GM12878 (cell line): Measurements from ENCODE around the gene ENPP6. TPM values are rescaled to one million over a fixed set of nuclear protein-coding genes. Genes with fewer than 3 reads are reported as not detected.

Experiments used
- ATAC-seq: fragments of 200-7000 bp; cut with Tn5 transposase; 3 replicates; pipeline ENCODE4 v1.9.1; 2020; ENCODE audit warnings: mild to moderate bottlenecking, moderate library complexity
- BruUV-seq: library from RNA; stranded (reverse); fragments of 400-500 nt; replicated peaks from 2 replicates; lab custom pipeline; 2021; lab: Mats Ljungman, UMichigan
- CTCF ChIA-PET: fragments of 300-600 bp; sonication (Branson Sonifier 250); formaldehyde crosslinking; extraction: SDS; loops from one replicate; lab custom pipeline; 2021; ENCODE audit warnings: inconsistent platforms; lab: Yijun Ruan, JAX
- POLR2A ChIA-PET: fragments of 350-600 bp; formaldehyde crosslinking; extraction: SDS; loops from one replicate; lab custom pipeline; 2021; ENCODE audit warnings: inconsistent platforms; lab: Charles Lee
- RAD21 ChIA-PET: fragments of 300-600 bp; sonication (Branson Sonifier 250); formaldehyde crosslinking; loops from one replicate; lab custom pipeline; 2023; ENCODE audit warnings: antibody characterized with exemption; ENCODE audit not compliant: unreplicated experiment; lab: Charles Lee
- SMC1A ChIA-PET: fragments of 300-600 bp; sonication (Branson Sonifier 250); formaldehyde crosslinking; loops from one replicate; lab custom pipeline; 2023; ENCODE audit not compliant: unreplicated experiment, uncharacterized antibody; lab: Charles Lee
- DNase-seq: peaks from one replicate; pipeline ENCODE4 v3.0.0-alpha.2; 2011; ENCODE audit warnings: low read depth, low spot score
- FAIRE-seq: peaks from 3 replicates; lab custom pipeline; 2011; peaks lifted over from hg19 to GRCh38; lab: Jason Lieb, UNC
- H2AFZ ChIP-seq: 2 replicates; pipeline ENCODE4 v1.6.0; 2011; ENCODE audit warnings: low read depth, low read length, control low read depth; ENCODE audit not compliant: control insufficient read depth
- H3K27ac ChIP-seq: 2 replicates; pipeline ENCODE4 v1.5.1; 2011; ENCODE audit warnings: control low read depth; ENCODE audit not compliant: control insufficient read depth, insufficient read depth
- H3K27me3 ChIP-seq, 2 experiments: replicated peaks in 1 of 2; 2 replicates each; pipeline versions ENCODE4 v1.6.0 to v1.6.1; 2011; ENCODE audit warnings: low read length in 1 of 2; ENCODE audit not compliant: control insufficient read depth in 2 of 2, insufficient read depth in 2 of 2
- H3K36me3 ChIP-seq, 2 experiments: 2 replicates each; pipeline ENCODE4 v1.5.1; 2011; ENCODE audit warnings: low read length in 1 of 2; ENCODE audit not compliant: control insufficient read depth in 2 of 2, insufficient read depth in 2 of 2
- H3K4me1 ChIP-seq: 2 replicates; pipeline ENCODE4 v1.6.1; 2011; ENCODE audit warnings: mild to moderate bottlenecking, low read length, moderate library complexity, mixed read lengths; ENCODE audit not compliant: control insufficient read depth, insufficient read depth
- H3K4me2 ChIP-seq: 2 replicates; pipeline ENCODE4 v1.6.0; 2011; ENCODE audit warnings: control low read depth; ENCODE audit not compliant: control insufficient read depth, insufficient read depth
- H3K4me3 ChIP-seq: fragments of 200-600 bp; sonication (generic); 2 replicates; pipeline ENCODE4 v1.5.1; 2016
- H3K79me2 ChIP-seq: 2 replicates; pipeline ENCODE4 v1.6.0; 2011; ENCODE audit warnings: low read length; ENCODE audit not compliant: control insufficient read depth, insufficient read depth
- H3K9ac ChIP-seq: 2 replicates; pipeline ENCODE4 v1.8.0; 2011; ENCODE audit warnings: low read length, control low read depth, mixed read lengths; ENCODE audit not compliant: control insufficient read depth, insufficient read depth
- H3K9me3 ChIP-seq: replicated peaks from 3 replicates; pipeline ENCODE4 v1.5.1; 2011; ENCODE audit warnings: mild to moderate bottlenecking, low read length; ENCODE audit not compliant: control insufficient read depth, insufficient read depth
- H4K20me1 ChIP-seq: 2 replicates; pipeline ENCODE4 v1.6.0; 2011; ENCODE audit not compliant: control insufficient read depth, insufficient read depth
- E2F8 ChIP-seq: fragments of 450-650 bp; IDR thresholded peaks from 2 replicates; pipeline ENCODE4 v1.6.1; 2018; ENCODE audit warnings: mild to moderate bottlenecking, low read depth, moderate library complexity; ENCODE audit not compliant: partially characterized antibody
- ESRRA ChIP-seq: IDR thresholded peaks from 2 replicates; pipeline ENCODE4 v1.6.1; 2012; ENCODE audit warnings: mild to moderate bottlenecking, low read length, improper control_type of control experiment
- JUNB ChIP-seq: IDR thresholded peaks from 2 replicates; pipeline ENCODE4 v1.6.1; 2016; ENCODE audit warnings: antibody characterized with exemption, mild to moderate bottlenecking
- RAD21 ChIP-seq: IDR thresholded peaks from 2 replicates; pipeline ENCODE4 v1.6.1; 2011; ENCODE audit warnings: mild to moderate bottlenecking, low read depth, low read length, moderate library complexity; ENCODE audit not compliant: insufficient read depth
- SKIL ChIP-seq: fragments of 450-650 bp; IDR thresholded peaks from 2 replicates; pipeline ENCODE4 v1.6.1; 2017; ENCODE audit warnings: mild to moderate bottlenecking, low read depth, inconsistent platforms; ENCODE audit not compliant: poor library complexity, severe bottlenecking
- ZBTB4 ChIP-seq: fragments of 450-650 bp; formaldehyde crosslinking; IDR thresholded peaks from 2 replicates; pipeline ENCODE4 v1.4.0; 2022; ENCODE audit warnings: mild to moderate bottlenecking, moderate library complexity
- ZBTB40 ChIP-seq: fragments of 450-650 bp; IDR thresholded peaks from 2 replicates; pipeline ENCODE4 v1.6.1; 2016; ENCODE audit warnings: mild to moderate bottlenecking, moderate library complexity, borderline replicate concordance
- WGBS: methylation state at CpG from one replicate; pipeline ENCODE4 v1.1.6; 2016; ENCODE audit warnings: low lambda C conversion rate; ENCODE audit not compliant: insufficient replicate concordance, insufficient coverage; ENCODE audit errors: missing lambda C conversion rate; 5-methylcytosine and 5-hydroxymethylcytosine counted together
- in situ Hi-C: fragments of 300-500 bp; cut with MboI; formaldehyde crosslinking; loops from 9 replicates; pipeline ENCODE4 v1.14.3; 2018; ENCODE audit warnings: mixed read lengths
- intact Hi-C: fragments of 100-400 bp; cut with micrococcal nuclease; formaldehyde crosslinking; loops from one replicate; pipeline ENCODE4 v1.14.2; 2022; ENCODE audit not compliant: unreplicated experiment
- polyA plus RNA-seq, 11 experiments: library from polyadenylated mRNA; depleted of rRNA in 4 of 11; unstranded in 6 of 11; stranded (reverse) in 5 of 11; fragments of >200 nt; fragmentation: Nextera tagmentation in 4 of 11; fragmentation: Illumina TruSeq in 1 of 11; extraction: Ambion mirVana in 4 of 11; extraction: Trizol in 1 of 11; gene quantifications; 1 replicate in 1 of 11; 2 replicates in 10 of 11; pipeline versions ENCODE4 v1.2.1 to v1.2.3, GENCODE V29; 2011 to 2016; ENCODE audit warnings: inconsistent platforms in 2 of 11, missing spikeins in 2 of 11, low read depth in 1 of 11
- total RNA-seq, 4 experiments: library from RNA; depleted of rRNA in 3 of 4; stranded (reverse); fragments of >200 nt in 3 of 4; fragmentation: Illumina TruSeq in 1 of 4; extraction: Trizol in 1 of 4; gene quantifications; 2 replicates each; pipeline versions ENCODE4 v1.2.1 to v1.2.3, GENCODE V29; 2013 to 2021

ENPP6 gene
- total and polyA plus RNA-seq, 10 of the 15 experiments (the other 5 are each of a cell fraction or from before 2014, with no cell fraction given) = 0.04 to 1.0 (median 0.44) TPM; not detected in 1

- Histone ChIP-seq H2AFZ (no peak overlapping the region), H3K4me2 (no peak overlapping the region), H3K27ac (no peak overlapping the region), H3K36me3 (no peaks in the 10 kb centered on the region), H3K79me2 (no peaks in the 10 kb centered on the region), H4K20me1 (no peaks in the 10 kb centered on the region), H3K4me1 (no peaks in the 10 kb centered on the region), H3K27me3 (no peaks in the 10 kb centered on the region; a peak in 2 of 4 replicates), H3K9me3 (no peaks in the 10 kb centered on the region), H3K9ac (no peak overlapping the region), H3K4me3 (no peak overlapping the region)
- ChIA-PET CTCF (no interaction called here), RAD21 (no interaction called here), POLR2A (no interaction called here), SMC1A (no interaction called here)
- BruUV-seq = no TSS peak
- in situ Hi-C loops (no loop called here), intact Hi-C loops (no loop called here)
- DNase-seq (no peak), ATAC-seq (no peak), FAIRE-seq (no peak)
- WGBS = 23% methylated on average over 5 of the region's 5 CpGs
- TF ChIP-seq SKIL = no peak
- TF ChIP-seq ESRRA = no peak
- no peak for TF ChIP-seq JUNB
- TF ChIP-seq ZBTB40 = no peak
- TF ChIP-seq RAD21 = no peak
- no peak for TF ChIP-seq E2F8
- no peak for TF ChIP-seq ZBTB4
These were observed 20.8 kb downstream of the ENPP6 start for GRCh38 chr4:184196730-184197385.
